ENCODE results near the gene ANXA11.
"Not testable (repeated sequence)": the region's sequence is repeated elsewhere in the genome, so short reads cannot be mapped to it uniquely, and the experiment has no call there.

The ANXA11 gene

GRCh38 chr10:80165173-80165572 is 40.2 kb downstream of the ANXA11 start:
- DNase-seq: no peak

GRCh38 chr10:80164596-80164995 is 40.7 kb downstream of the ANXA11 start:
- no peak for DNase-seq

- DNase-seq: no peak
These were observed 41.5 kb downstream of the ANXA11 start for GRCh38 chr10:80163741-80164341.

GRCh38 chr10:80161321-80162083 is 43.8 kb downstream of the ANXA11 start:
- DNase-seq: no peak

- DNase-seq: no peak
These were observed 44.7 kb downstream of the ANXA11 start for GRCh38 chr10:80160361-80161320.

- no peak for DNase-seq
These were observed 46.0 kb downstream of the ANXA11 start for GRCh38 chr10:80159166-80159873.

- no peak for DNase-seq
These were observed 46.7 kb downstream of the ANXA11 start for GRCh38 chr10:80158598-80159127.

- no peak for DNase-seq
These were observed 47.2 kb downstream of the ANXA11 start for GRCh38 chr10:80158126-80158525.

GRCh38 chr10:80157561-80157960 is 47.8 kb downstream of the ANXA11 start:
- no peak for DNase-seq

GRCh38 chr10:80156216-80156615 is 49.1 kb downstream of the ANXA11 start:
- DNase-seq: no peak

GRCh38 chr10:80155696-80156215 is 49.6 kb downstream of the ANXA11 start:
- DNase-seq: no peak

- no peak for DNase-seq
These were observed 50.2 kb downstream of the ANXA11 start for GRCh38 chr10:80154978-80155695.

- DNase-seq: no peak
These were observed 50.7 kb downstream of the ANXA11 start for GRCh38 chr10:80154626-80154977.

GRCh38 chr10:80153460-80153859 is 51.9 kb downstream of the ANXA11 start:
- DNase-seq: no peak

GRCh38 chr10:80152820-80153219 is 52.5 kb downstream of the ANXA11 start:
- DNase-seq: no peak

GRCh38 chr10:80150172-80150571 is 55.2 kb downstream of the ANXA11 start:
- DNase-seq: no peak

GRCh38 chr10:80149123-80149522 is 56.2 kb downstream of the ANXA11 start:
- no peak for DNase-seq

GRCh38 chr10:80148166-80148805 is 57.1 kb downstream of the ANXA11 start:
- DNase-seq: no peak

GRCh38 chr10:80146918-80147317 is 58.4 kb downstream of the ANXA11 start:
- no peak for DNase-seq

- DNase-seq: not testable (repeated sequence)
These were observed 59.7 kb downstream of the ANXA11 start for GRCh38 chr10:80145406-80146308.

Measured in activated CD4-positive, alpha-beta T cell treated with anti-CD3 and anti-CD28 coated beads for 1 hour (primary cell).